ENCODE data around the gene AP2S1.

GRCh38 chr19:46856062-46857022, 5.7 kb upstream of the AP2S1 start:
- TF ChIP-seq CBX8 (IDR thresholded peaks at IDR 0.05) (no peak), HOXA7 (CRISPR knock-in tag; IDR thresholded peaks at IDR 0.05) (no peak)

Measured in A549 (cell line).